DMS 273 treated with DMSO at 0.1 percent for 48 hours (cell line): Measurements from ENCODE around the gene FBXO39.
"Not testable (repeated sequence)": the region's sequence is repeated elsewhere in the genome, so short reads cannot be mapped to it uniquely, and the experiment has no call there.

Source experiments
- DNase-seq: peaks from one replicate; lab custom pipeline; 2025; lab: John Stamatoyannopoulos, UW

FBXO39 gene

DNA sequence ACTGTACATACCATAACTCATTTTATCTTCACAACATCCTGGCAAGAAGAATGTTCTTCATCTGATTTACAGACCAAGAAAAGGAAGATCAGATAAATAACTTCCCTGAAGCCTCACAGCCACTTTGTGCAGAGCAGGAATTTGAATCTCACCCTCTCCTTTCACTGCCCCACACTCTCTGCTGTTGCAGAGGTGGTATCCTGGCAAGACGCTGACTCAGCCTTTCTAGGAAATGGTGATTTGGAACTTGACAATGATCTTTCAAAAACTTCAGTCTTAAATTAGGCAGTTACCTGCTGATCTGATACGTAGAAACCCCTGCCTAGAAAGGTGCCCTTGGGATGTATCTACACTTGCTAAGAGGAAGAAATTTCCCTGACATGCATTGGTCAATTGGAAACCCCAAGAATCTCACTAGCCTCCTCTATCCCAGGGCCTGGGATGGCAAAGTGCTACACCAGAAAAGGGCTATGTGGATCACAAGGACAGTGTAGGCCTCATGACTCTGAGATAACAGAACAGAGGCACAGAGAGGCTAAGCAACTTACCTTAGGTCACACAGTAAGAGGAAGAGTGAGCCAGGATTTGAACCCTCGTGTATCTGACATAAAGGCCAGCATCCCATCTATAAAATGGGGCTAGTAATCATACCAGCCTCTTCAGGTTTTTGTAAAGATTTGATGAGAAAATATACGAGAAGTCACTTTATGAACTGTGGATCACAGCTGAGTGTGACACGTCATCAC lies 17.9 kb downstream of the FBXO39 start:
- DNase-seq = no peak

DNA sequence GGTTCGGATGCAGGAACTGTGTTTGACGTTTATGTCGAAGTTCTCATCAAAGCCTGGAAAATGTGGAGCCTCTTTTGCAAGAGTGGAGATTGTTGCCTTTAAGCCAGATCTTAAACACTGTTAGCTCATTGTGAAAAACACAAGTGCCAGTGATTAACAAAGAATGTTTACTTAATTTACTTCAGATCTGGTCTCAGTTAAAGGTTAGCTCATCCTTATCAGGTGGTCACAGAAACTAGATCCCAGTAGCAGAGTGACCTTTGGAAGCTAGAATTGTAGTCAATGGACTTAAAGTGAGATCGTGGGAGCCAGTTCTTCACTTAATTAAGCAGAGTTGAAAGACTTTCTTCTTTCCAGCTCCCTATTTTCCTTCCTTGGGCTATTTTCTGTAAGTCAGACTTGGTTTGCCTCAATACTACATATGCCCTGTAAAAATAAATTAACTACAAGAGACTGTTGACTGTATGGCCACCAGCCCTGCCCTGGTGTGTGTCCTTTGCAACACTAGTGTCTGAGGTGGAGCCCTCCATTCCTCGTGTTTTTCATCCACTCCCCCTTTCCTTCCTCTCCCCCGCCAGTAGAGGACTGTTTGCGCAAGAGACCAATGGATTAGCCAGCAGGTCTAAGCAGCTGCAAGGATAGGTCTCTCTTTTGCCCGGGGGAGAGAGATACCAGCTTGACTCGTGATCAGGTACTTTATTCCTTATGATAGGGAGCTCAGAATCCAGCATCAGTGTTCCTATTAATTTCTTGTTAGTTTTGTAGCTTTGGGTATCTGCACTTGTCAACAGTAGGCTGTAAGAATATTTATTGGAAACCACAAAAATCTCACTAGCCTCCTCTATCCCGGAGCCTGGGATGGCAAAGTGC lies 20.2 kb downstream of the FBXO39 start:
- DNase-seq = no peak

DNA sequence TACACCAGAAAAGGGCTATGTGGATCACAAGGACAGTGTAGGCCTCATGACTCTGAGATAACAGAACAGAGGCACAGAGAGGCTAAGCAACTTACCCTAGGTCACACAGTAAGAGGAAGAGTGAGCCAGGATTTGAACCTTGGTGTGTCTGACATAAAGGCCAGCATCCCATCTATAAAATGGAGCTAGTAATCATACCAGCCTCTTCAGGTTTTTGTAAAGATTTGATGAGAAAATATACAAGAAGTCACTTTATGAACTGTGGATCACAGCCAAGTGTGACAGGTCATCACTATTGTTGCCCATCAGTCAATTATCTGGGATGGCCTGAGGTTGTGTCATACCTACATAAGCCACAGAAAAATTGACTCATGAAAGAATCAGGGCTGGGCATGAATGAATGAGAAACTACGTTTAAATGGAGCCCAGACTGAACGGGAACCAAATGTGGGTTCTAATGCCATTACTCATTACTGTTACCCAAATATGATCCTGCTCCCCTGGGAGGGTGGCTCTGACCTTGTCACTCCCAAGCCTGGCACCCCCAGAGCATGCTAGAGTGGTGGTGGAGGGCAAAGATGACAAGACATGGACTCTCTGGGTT lies 21.0 kb downstream of the FBXO39 start:
- no peak for DNase-seq

DNA sequence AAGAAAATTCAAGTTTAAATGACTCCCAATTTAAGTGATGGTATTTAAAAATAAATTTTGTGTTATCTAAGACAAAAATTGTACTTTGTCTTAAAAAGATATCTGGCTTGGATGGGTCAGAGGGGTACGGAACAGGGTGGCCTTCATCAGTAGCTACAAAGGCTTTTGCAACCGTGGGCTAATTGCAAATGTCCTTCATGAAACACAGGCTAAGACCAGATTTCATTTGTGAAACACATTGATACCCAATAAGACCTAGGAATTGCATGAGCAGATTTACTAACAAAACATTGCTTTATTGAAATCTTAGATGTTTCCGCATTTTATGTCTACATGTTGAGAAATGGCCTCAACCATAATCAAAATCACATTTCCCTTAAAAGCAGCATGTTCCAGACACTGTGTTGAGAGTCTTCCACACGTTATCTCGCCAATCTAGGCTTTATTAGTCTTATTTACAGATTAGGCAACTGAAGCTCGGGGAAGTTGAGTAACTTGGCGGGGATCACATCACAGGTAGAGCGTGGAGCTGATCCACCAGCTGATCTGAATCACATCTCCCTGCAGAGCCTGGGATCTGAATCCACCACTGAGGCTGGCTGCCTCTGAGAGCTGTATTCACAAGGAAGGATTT lies 21.8 kb downstream of the FBXO39 start:
- no peak for DNase-seq

DNA sequence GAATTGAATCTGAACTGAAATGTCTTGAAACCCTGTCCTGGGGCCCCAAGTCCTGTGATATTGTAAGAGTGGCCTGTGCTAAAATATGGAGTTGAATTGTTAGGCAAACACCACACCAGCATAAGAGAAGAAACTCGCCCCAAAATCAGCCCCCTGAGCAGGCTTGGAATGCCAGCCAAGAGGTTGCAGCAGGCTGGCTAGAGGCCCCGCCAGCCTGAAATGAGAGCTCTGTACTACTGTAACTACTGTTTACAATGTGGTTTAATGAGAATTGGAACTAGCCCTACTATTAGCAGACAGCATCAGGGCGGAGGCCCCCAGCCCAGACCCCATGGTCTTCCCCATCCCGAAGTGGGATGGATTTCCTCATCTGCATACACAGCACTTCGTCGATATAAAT lies 23.7 kb downstream of the FBXO39 start:
- no peak for DNase-seq

DNA sequence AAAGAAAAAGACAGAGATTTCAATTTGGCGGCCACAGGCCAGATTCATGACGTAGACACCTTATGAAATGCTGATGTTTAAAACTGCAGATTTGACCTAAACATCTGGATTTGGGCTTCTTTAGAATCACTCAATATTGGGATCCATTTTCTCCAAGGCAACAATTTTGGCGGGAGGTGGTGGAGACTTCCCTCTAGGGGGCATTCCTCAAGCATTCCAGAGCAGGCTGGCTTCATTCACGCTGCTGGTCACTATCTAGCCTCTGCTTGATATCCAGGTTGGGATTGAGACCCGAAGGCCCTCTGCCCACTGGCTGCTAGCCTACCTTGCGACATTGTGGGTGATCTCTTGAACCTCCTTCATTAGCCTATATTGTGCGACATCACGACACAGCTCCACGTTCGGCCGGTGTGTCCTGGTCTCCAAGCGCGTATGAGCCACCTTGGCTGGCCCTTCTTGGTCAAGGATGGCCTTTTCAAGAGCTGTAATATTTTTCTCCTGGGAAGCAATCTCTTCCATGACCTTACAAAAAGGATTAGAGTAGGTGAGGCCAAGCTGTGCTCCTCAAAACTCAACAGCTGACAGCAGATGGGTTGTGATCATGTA lies 24.5 kb downstream of the FBXO39 start:
- DNase-seq = no peak

DNA sequence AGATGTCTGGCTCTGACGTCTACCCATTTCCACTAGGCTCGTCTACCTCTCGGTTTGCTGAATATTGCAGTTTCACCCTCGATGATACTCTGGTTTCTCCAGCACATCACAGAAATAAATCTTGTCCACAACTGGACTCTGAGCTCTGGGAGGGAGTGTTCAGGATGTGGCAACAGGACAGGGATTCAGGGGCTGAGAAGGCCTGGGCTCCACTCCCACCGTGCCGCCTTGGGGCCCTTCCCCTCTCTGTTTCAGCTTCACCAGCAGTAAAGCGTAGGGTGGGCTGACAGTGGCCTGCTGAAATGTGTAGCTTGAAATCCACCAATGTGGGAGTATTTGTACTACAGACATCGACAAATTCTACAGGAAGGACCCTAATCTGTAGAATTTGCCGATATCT lies 35.5 kb downstream of the FBXO39 start:
- no peak for DNase-seq

DNA sequence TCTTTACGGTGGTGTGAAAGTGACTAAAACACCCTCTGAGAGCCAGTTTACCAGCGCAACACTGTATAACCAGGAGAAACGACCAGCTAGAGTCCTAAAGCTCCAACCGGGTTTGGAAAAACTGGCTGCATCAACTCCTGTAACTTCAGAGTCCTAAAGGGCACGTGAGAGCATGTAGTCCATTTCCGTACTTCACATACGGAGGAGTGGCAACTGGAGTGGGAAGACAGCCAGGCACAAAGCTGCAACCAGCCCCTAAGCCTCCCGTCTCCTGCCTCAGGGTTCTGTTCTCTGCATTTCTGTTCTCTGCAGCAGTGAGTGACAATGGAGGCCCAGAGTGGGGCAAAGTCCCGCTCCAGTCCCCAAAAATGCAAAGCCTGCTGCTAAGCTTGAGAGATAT lies 36.3 kb downstream of the FBXO39 start:
- no peak for DNase-seq

DNA sequence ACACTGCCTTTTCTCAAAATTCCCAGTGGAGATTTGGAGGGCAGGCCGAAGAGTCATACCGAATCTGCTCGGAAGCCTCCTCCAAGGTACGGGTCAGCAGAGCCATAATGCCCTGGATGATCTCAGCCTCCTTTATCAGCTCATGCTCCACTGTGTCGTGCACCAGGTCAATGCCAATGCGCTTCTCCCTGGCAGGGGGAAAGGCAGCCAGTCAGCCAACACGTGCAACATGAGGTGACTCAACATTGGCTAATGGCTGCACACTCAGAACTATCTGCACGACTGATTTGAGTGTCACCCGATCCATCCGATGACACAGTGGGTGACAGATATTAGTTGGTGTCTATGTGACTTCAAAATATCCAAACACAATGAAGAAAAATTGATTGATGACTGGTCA lies 39.8 kb downstream of the FBXO39 start:
- no peak for DNase-seq

DNA sequence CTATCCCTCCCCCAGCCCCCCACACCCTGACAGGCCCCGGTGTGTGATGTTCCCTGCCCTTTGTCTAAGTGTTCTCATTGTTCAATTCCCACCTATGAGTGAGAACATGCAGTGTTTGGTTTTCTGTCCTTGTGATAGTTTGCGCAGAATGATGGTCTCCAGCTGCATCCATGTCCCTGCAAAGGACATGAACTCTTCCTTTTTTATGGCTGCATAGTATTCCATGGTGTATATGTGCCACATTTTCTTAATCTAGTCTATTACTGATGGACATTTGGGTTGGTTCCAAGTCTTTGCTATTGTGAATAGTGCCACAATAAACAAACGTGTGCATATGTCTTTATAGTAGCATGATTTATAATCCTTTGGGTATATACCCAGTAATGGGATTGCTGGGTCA lies 40.4 kb downstream of the FBXO39 start:
- DNase-seq = not testable (repeated sequence)

DNA sequence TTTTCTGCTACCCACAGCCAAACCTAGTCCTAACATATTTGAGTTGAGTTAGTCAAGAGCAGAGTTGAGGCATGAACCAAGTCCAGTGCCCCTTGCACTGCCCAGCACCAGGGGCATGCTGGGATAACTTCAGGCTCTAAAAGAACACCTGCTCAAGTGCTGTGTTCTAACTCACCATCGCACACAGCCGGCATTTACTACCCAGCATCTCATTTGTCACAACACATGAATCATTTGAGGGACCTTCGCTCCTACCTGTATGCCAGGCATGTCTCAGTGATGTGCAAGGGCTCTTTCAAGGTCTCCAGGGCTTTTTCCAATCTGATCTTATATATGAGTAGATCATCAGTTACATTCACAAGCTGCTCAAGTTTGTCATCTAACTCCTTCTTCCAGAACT lies 42.9 kb downstream of the FBXO39 start:
- no peak for DNase-seq

DNA sequence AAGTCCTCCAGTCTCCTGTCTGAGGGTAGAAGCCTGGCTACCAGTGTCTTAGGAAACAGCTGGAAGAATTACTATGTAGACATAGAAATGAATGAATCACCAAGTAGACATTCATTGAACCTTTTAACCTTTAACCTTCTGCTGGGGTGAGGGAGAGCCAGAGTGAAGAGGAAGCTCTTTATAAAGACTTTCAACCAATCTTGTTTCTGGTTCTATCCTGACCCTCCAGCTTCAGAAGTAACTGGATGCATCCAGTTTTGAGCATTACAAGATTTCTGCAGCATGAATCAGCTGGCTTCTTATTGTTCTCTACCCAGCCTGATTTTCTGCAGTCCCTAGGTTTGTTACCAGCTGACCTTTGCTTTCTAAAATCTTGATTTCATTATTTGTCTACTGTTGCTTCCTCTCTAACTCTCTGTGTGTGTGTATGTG lies 47.0 kb downstream of the FBXO39 start:
- DNase-seq = no peak

DNA sequence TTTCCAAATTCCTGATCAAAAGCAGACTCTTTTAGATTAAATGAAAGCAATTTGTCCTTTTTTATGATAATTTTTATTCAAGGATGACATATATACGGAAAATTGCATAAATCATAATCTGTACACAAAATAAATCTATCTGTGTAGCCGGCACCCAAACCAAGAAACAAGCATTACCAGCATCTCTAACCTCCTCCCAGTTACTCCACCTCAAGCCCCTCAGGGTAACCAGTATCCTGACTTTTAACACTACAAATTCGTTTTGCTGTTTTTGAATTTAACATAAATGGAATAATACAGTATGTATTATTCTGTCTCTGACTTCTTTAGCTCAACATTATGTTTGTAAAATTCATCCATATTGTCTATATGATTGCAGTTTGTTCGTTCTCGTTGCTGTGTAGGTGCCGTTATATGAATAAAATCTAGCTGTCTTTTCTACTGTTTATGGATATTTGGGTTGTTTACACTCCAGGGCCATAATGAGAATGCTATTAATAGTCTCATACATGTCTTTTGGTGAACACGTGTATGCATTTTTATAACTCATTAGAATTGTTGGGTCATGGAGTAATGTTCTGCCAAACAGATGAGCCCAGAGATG lies 54.5 kb downstream of the FBXO39 start:
- no peak for DNase-seq

DNA sequence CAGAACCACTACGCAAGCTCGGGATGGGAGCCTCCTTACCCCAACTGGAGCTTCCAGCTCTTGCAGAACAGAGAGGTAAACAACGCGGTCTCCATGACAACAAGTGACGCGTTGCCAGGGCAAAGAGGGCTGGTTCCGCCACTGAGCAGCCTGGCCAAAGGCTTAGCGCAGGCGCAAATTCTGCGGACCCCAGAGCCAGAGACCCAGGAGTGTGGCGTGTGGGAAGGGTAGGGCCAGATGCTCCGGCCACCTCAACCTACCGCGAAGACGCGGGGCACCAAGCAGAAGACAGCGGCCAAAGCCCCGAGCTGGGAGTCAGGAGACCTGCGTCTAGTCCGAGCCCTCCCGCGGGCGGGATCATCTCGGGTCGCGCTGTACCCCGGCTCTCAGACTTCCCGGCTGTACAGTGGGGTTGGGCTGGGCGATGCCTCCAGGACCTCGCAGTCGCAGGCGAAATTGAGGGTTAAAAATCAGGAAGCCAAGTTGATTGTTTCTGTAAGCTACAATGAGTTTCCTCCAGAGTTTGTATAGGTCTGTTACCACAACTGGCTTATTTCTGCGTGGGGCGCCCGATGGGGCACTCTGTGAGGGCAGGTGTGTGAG lies 55.7 kb downstream of the FBXO39 start, which contains the start of gene TEKT1:
Gene TEKT1, minus strand, starts transcription at position 69 of the 603 bp plus-strand sequence. CDS start 1,353 bp downstream, outside the sequence.
- DNase-seq = no peak
